Measurements from ENCODE around the gene GPR31.

The GPR31 gene

GRCh38 chr6:167106406-167106805 is 51.4 kb downstream of the GPR31 start:
- Histone ChIP-seq H3K36me3 (ENCODE audit: control insufficient read depth, insufficient read depth, low read length) (no peaks in the 10 kb centered on the region), H3K4me3 (ENCODE audit: extremely low read depth, insufficient read depth, low read length, poor library complexity, severe bottlenecking) (no peak overlapping the region), H3K27ac (ENCODE audit: low read depth, low read length, severe bottlenecking) (no peak overlapping the region), H3K9me3 (ENCODE audit: control insufficient read depth, low read length) (no peaks in the 10 kb centered on the region), H3K4me1 (ENCODE audit: control insufficient read depth, insufficient read depth, low read length, poor library complexity, severe bottlenecking) (no peaks in the 10 kb centered on the region)
- 86 to 100% methylated on average over 1 of the region's 1 CpG for WGBS, 2 experiments (ENCODE audit: insufficient coverage in 2 of 2)

All from mesodermal cell (in vitro differentiated cells).